ENCODE measurements around the gene ASB13. TPM values are rescaled to one million over a fixed set of nuclear protein-coding genes. Genes with fewer than 3 reads are reported as not detected.

The ASB13 gene
- total RNA-seq = 17.5 and 17.6 TPM in 2 replicates

- peak; percentile 53 for DNase-seq
These were observed at the start of gene ASB13 for GRCh38 chr10:5666008-5666840. ASB13 (minus strand) TSS chr10:5666595; CDS start chr10:5666551, 44 bp downstream.

GRCh38 chr10:5711642-5712041 lies 45.2 kb upstream of the ASB13 start:
- peak; percentile 48 for DNase-seq

- DNase-seq = no peak
These were observed 44.5 kb upstream of the ASB13 start for GRCh38 chr10:5710859-5711258.

DNA sequence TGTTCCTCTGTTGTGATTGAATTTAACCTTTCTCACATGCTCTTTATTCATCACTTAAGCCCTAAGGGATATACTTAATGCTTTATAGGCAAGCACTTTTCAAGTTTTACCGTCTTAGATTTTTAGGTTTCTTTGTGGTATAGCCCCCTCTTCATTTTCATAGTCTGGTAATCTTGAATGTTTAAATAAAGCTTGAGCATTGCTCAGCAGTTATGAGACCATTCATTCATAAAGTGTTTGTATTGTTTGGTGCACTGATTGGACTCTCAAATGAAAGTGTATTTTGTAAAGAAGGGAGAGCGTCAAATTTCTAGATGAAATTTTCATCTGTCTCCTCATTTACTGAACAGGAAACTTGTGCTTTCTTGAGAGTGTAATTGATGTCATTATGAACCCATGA lies 43.5 kb upstream of the ASB13 start:
- no peak for DNase-seq

DNA sequence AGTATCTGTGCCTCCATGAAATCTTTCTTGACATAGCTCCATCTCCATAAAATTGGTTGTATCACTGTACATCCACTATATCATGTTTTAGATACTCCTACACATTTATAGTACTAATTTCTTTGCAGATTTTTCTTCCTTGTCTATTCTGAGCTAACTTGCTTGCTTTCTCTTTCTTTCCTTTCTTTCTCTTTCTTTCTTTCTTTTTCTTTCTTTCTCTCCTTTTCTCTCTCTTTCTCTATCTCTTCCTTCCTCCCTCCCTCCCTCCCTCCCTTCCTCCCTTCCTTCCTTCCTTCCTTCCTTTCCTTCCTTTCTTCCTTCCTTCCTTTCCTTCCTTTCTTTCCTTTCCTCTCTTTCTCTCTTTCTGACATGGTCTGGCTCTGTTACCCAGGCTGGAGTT lies 42.0 kb upstream of the ASB13 start:
- no peak for DNase-seq

DNA sequence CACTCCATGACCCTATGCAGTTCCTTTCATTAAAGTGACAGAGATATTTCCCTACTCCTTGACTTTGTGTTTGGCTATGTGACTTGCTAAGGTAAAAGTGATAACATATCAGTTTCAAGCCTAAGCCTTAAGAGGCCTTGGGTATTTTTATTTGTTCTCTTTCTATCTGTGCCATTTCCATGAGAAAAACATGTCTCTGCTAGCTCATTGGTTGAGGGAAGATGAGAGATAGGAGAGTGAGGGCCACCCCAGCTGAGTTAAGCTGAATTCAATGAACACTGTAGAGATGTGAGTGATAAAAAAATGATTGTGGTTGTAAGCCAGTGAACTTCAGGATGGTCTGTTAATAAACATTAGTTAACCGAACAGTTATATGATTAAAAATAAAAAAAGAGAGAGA lies 31.7 kb upstream of the ASB13 start:
- no peak for DNase-seq

DNA sequence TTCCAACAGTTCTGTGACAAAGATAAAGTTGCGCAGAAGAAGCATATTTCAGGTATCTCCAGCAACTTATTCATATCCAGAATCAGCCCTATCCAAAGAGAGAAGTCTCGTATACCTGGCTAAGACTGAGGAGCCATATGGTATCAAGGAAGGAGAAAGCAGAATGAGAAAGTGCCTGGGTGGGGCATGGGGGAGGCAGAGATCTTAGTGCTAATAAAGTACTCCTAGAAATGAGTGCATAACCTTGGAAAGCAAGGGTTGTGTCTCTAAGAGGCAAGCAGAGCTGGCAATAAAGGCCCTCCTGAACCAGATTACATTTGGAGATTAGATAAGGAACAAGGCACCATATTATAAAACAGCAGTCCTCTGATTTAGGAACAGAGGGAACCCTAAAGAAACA lies 30.9 kb upstream of the ASB13 start:
- DNase-seq = no peak

DNA sequence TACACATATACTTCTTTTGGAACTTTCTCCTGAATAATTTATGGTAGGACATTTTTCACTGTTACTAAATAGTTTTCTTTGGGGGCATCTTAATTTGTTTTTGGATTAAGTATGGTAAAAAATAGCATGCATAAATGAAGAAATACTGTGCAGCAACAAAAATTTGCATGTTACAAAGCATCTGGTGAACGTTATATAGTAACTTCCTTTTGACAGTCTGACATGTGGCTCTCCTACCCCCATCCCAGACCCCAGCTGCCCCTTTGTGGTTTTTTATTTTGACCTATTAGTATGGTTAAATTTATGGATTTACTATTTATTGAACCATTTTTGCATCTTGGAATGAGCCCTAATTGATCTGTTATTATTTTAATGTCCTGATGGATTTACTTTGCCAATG lies 28.2 kb upstream of the ASB13 start:
- DNase-seq = no peak

- peak; percentile 58 for DNase-seq
These were observed 26.3 kb upstream of the ASB13 start for GRCh38 chr10:5692461-5693358.

- no peak for DNase-seq
These were observed 25.4 kb upstream of the ASB13 start for GRCh38 chr10:5691786-5692185.

GRCh38 chr10:5688587-5688986 lies 22.2 kb upstream of the ASB13 start:
- DNase-seq = no peak

DNA sequence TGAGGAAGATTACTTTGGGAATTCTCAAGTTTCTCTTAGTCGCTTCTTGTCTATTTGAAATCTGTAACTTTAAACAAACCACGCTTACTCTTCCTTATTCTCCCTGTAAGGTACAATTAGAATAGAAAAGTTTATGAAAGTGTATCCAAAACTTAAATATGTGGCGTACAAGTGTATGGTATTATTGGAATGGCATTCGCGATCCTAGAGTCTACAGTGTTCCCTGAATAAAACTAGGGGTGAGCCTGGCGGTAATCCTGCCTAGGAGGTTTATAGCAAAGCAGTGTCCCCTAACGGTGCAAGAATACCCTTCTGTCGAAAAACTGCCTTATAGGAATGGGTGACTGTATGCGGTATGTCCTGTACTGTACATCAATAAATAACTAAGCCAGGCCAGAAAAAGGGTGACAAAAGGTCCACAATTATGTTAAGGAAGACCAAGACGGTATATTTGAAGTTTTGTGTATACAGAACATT lies 19.4 kb upstream of the ASB13 start:
- DNase-seq = peak; percentile 41

GRCh38 chr10:5684971-5685763 lies 18.8 kb upstream of the ASB13 start:
- DNase-seq = peak; percentile 85

DNA sequence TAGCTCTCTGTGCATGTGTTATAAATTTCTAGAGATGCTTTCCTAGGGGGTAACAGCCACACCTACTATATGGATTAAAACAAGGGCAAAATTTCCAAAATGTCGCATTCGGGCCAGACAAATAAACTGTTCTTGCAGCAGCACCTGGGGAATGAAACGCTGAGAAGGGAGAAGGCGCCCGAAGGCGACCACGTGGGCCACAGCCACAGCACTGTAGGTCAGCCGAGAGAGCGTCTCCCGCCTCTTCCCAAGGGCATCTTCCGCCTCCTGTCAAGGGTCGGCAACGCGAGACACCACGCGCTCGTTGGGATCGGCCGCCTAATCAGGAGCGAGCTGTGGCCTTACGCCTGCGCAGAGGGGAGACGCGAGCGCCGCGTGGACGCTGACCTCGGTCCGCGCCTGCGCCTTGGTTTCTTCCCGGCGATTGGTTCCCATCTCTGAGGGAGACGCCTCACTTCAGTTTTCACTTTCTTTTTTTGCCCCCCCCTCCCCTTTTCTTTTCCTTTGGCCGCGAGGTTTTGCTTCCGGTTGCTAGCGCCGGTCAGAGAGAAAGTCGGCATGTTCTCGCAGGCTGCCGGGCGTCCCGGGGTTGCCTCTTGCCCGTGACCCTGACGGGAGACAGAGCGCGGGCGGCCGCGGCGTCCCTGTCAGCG lies 18.0 kb upstream of the ASB13 start, which contains the start of gene TASOR2:
Gene TASOR2 (plus strand): TSS at position 521 of the 653 bp plus-strand sequence. CDS start 35,805 bp downstream, outside the sequence.
- peak; percentile 98 for DNase-seq

- DNase-seq = no peak
These were observed 16.7 kb upstream of the ASB13 start for GRCh38 chr10:5683065-5683464.

GRCh38 chr10:5681930-5682329 lies 15.5 kb upstream of the ASB13 start:
- no peak for DNase-seq

GRCh38 chr10:5679606-5680005 lies 13.2 kb upstream of the ASB13 start:
- no peak for DNase-seq

- no peak for DNase-seq
These were observed 12.6 kb upstream of the ASB13 start for GRCh38 chr10:5679037-5679435.

- no peak for DNase-seq
These were observed 12.1 kb upstream of the ASB13 start for GRCh38 chr10:5678397-5679036.

GRCh38 chr10:5670662-5671375 lies 4.4 kb upstream of the ASB13 start:
- no peak for DNase-seq

GRCh38 chr10:5669604-5670003 lies 3.2 kb upstream of the ASB13 start:
- no peak for DNase-seq
